GM12801 (cell line): ENCODE measurements around the gene STXBP2.

ENCODE experiments used
- TF ChIP-seq, protein P1 (sequence below): IDR thresholded peaks from one replicate; pipeline ENCODE4 v1.5.1; 2011; ENCODE audit warnings: control low read depth; ENCODE audit not compliant: insufficient read length; ENCODE audit errors: extremely low read depth

The STXBP2 gene

DNA sequence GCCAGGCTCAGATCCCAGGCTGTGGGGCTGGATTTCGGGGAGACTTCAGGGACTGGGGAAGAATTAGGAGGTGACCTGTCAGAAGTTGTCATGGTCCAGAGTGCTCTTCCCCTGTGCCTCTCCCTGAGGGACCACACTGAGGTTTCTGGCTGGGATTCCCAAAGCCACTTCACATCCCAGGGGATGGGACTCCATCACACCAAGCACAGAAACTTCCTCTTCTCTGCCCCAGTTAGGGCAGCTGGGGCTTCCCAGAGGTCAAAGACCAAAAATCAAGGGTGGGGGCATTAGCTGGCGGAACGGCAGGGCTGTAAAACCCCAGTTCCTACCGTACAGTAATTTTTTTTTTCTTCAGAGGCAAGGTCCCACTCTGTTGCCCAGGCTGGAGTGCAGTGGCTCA lies 57.6 kb downstream of the STXBP2 start:
- TF ChIP-seq, protein P1, sequence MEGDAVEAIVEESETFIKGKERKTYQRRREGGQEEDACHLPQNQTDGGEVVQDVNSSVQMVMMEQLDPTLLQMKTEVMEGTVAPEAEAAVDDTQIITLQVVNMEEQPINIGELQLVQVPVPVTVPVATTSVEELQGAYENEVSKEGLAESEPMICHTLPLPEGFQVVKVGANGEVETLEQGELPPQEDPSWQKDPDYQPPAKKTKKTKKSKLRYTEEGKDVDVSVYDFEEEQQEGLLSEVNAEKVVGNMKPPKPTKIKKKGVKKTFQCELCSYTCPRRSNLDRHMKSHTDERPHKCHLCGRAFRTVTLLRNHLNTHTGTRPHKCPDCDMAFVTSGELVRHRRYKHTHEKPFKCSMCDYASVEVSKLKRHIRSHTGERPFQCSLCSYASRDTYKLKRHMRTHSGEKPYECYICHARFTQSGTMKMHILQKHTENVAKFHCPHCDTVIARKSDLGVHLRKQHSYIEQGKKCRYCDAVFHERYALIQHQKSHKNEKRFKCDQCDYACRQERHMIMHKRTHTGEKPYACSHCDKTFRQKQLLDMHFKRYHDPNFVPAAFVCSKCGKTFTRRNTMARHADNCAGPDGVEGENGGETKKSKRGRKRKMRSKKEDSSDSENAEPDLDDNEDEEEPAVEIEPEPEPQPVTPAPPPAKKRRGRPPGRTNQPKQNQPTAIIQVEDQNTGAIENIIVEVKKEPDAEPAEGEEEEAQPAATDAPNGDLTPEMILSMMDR = no peak
